ENCODE measurements around the gene TMEM184B.

Gene TMEM184B

DNA sequence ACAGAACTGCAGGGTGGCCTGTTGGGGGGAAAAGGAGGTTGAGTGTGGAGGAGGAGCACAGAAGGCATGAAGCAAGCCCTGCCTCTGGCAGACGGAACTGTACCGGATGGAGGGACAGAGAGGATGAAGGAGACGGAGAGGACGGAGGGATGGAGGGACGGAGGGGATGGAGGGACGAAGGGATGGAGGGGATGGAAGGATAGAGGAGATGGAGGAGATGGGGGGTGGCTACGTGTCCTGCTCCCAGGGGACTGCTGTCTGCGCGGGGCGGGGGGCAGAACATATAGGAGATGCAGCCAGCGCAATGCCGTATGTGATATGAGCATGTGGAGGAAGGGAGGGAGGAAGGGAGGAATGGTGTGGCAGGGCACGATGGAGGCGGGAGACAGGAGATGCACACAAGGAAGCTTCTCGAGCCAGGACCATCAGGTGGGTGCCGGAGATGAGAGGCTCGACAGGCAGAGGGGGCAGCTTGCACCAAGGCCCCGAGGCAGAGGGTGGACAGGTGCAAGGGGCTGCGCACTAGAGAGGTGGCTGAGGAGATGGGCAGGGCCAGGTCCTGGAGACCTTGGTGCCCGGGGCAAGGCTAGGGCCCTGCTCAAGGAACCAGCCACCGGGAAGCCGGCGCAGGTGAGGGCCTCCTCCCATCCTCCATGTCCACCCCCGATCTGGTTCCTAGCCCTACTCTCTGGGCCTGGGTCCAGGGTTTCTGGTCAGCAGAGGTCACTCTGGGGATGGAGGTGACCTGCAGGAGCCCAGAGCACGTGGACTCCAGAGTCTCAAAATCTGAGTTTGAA is 45.8 kb downstream of the TMEM184B start:
- DNase-seq (ENCODE audit: low spot score), result no peak

DNA sequence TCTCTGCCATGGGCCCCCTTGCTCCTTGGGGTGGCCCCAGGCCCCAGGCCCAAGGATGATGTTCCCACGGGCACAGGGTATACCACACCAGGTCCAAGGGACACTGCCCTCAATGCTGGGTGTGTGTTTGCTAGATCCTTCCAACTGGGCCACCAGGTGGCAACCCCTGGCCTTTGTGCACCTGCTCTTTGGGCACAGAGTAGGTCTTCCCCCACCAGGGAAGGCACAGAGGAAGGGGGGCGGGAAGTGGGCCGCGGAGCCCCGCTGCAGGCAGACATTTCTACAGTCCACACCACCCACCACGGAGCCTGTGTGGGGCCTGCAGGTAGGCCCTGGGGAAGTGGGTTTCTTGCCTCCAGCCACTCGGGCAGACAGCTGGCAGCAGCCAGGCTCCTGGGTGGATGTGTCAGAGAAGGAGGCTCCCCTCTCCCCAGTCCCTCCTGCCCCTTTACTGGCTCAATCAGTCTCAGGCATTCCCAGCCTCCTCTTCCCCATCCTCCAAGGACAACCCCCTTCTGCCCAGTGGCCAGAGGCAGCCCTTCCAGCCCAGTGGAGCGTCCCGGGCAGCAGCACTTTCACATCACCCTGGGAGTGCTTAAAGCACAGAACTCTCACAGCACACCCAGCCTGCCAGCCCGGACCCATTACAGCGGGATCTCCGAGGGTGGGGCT is 49.4 kb downstream of the TMEM184B start:
- no peak for DNase-seq (ENCODE audit: low spot score)

DNA sequence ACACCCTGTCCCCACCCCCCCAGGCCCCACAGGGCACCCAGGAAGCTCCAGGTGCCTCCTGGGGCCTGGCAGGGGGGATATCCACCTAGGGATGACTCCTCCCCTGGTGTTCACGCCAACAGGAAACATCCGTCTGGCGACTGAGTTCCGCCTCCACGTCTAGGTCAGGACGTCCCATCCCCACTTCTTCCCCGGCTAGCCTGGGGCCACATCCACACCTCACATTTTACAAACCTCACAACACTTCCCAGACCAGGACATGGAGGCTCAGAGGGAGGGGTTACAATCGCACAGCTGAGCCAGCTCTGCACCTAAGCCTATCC is 50.1 kb downstream of the TMEM184B start:
- no peak for DNase-seq (ENCODE audit: low spot score)

DNA sequence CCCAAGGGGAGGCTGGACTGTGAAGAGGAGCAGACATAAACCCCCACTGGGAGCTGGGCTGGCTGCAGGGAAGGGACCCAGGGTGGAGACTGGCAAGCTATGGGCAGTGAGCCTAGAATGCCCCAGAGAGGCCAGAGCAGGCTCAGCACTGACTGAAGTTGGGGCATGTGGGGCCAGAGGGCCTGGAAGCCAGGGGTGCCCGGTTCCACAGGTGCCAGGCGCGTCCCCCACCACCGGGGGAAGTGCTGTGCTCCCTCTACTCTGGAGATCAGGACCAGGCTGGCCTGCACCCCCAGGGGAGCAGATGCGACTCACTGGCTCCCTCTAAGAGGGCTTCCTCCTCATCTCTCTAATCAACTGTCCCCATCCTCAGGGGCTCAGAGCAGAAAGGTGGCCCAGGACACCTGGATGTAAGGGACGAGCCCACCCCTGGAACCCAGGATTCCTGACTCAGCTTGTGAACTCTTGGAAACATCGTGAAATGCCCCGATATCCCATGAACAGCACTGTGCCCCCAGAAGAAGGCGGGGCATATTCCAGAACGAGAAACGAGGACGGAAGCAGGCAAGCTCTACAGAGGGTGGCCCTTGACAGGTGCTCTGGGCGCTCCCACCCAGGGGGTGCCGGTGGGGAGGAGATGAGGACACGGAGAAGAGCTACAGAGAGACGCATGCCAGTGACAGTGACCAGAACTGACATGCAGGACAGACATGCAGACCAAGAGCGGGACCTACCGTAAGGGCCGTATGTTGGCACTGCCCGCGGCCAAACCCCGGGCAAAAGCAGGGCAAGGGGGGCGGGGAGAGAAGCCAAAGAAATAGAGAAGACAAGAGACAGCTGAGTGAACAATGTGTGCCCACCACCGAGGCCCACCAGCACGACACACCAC is 50.7 kb downstream of the TMEM184B start:
- DNase-seq (ENCODE audit: low spot score), result no peak

DNA sequence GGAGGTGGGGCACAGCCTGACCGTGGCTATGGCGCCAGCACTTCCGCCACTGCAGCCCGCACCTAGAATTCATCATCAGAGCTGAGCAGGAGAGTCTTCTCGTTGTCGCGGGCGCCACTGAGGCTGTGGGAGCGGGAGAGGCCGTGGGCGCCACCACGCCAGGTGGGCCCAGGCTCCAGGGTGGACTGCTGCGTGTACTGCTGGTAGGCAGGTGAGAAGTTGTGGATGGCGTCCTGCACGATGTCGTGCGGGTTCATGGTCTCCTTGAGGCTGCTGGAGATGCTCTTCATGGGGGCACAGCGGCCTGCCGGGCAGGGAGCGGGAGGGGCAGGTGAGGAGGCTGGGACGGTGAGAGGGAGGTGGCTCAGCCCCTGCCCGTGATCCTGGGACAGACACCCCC is 51.4 kb downstream of the TMEM184B start:
- no peak for DNase-seq (ENCODE audit: low spot score)

DNA sequence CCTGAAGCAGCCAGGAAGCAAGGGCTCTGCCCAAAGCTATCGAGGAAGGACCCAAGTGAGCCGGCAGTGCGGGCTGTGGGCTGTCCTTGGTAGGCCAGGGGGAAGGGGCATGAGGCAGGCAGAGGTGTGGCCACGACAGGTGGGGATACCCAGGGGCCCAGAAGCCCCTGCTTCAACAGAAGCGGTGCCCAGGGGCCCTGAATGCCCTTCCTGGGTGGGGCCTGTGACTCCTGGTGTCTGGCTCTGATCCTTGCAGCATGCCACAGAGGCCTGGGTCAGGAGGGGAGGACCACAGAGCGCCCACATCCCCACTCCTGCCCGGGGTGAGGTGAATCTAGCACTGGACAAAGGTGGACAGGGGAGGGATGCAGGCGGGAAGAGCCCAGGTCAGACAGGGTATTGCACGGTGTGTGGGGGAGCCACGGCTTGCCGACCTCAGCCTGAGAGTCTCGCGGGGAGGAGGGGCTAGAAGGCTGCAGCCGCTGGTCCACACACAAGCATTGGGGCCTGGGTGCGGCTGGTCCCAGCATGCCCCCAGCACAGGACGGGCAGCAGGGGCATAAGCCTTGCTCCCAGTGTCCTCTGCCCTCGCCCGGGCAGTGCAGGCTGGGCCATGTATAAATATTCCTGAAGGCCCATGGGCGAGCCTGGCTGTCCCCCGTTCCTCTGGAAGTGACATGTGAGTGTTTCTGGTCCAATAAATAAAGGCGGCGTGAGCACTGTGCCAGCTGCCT is 52.0 kb downstream of the TMEM184B start:
- no peak for DNase-seq (ENCODE audit: low spot score)

DNA sequence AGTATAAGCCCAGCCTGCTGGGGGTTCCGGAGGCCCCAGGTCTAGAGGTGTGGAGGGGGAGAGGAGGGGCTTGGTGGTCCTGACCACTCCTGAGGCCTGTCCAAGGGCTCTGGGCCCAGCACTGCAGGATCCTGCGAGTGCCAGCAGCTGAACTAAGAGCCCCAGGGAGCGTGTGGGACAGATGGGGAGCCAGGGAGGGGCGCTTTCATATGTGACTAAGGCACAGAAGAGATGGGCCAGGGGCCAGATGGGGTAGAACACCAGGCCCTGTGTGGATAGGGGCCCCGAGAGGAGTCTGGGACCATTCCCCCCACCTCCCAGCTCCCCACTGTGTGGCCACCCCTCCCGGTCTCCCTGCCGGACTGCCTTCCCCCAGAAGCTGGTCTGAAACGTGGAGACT is 52.6 kb downstream of the TMEM184B start:
- DNase-seq (ENCODE audit: low spot score), result no peak

DNA sequence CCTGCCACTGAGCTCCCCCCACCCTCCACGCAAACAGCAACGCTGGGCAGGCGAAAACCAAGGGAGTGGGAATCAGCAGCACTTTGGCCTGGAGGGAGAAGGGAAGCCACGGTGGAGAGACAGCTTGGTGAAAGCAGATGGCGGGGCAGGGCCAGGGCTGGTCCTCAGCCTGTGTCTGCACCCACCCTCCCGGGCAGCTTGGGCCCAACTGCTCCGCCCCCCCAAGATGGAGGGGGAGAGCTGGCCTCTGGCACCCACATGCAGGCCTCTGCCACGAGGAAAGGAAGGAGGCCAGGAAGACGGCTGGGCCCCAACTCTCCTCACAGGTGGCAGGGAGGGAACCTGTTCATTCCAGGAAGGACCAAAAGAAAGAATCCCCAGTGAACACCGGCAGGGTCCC is 53.2 kb downstream of the TMEM184B start:
- no peak for DNase-seq (ENCODE audit: low spot score)

DNA sequence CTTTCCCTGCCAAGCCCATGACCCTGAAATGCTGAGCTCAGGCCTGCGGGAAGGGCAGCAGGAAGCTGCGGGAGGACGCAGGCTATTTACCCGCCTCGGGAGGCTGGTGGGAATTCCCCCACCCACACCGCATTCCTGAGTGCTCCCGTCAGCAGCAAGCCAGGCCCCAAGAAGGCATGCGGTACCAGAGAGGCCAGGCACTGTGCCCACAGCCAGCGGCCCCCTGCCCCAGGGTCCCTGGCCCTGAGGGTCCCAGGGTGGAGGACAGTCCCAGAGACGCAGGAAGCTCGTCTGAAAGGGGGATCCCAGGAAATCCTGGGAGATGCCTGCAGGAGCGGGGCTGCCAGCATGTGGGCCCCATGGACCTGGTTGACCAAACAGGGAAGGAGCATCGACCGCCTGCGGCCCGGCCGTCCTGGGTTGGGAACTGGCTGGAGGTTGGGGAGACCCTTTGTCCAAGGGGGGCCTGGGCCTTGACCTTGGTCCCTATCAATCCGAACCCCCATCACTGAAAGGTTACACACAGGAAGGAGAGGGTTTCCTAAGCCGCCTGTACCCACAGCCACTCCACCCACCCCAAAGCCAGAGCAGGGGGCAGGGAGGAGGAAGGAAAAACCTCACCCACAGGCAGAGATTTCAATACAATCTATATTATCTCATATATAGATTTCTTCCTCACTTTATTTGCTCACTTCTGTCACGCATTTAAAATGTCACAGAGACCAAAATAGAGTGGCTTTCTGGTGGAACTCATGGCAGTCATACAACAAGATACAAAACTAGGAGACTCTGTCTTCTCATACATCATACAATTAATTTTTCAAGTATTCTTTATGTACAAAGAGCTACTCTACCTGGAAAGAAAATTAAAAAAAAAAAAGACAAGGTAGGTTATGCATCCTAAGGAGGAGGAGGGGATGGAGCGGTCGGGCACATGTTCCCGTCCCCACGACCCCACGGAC is 53.9 kb downstream of the TMEM184B start:
- DNase-seq (ENCODE audit: low spot score), result no peak

DNA sequence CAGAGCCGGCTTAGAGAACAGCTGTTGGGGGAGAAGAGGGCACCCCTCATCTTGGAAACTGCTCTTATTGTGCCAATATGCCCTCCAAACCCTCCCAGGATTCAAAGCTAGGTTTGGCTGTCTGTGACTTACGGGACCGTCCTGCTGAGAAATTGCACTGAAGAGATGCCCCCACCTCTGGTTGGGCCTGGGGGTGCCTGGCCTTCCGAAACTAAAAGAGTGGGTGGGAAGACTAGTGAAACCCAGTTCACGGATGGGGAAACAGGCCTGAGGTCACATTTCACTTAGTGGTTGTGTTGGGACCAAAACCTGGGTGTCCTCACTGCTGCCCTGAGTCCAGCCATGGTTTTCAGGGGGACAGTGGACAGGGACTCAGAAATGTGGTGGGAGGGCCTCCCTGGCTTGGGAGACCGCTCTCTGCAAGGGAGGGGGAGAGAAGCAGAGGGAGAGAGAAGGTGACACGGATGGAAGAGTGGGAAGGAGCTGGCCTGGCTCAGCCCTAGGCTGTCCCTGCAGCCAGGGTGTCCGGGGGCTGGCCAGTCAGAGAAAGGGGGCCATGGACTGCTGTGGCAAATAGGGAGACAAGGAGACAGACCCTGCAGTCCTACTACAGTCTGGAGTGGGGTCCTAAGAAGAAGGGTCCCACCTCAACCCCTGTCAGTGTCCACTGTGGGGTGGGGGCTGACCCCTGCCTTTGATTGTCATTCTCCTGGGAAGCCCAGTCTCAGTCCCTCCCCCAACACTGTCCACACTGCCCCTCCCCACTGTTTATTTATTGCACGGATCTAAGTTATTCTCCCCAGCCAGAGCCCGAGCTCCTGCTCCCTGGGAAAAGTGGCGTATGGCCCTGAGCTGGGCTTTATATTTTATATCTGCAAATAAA is 57.4 kb downstream of the TMEM184B start:
- DNase-seq (ENCODE audit: low spot score), result no peak

DNA sequence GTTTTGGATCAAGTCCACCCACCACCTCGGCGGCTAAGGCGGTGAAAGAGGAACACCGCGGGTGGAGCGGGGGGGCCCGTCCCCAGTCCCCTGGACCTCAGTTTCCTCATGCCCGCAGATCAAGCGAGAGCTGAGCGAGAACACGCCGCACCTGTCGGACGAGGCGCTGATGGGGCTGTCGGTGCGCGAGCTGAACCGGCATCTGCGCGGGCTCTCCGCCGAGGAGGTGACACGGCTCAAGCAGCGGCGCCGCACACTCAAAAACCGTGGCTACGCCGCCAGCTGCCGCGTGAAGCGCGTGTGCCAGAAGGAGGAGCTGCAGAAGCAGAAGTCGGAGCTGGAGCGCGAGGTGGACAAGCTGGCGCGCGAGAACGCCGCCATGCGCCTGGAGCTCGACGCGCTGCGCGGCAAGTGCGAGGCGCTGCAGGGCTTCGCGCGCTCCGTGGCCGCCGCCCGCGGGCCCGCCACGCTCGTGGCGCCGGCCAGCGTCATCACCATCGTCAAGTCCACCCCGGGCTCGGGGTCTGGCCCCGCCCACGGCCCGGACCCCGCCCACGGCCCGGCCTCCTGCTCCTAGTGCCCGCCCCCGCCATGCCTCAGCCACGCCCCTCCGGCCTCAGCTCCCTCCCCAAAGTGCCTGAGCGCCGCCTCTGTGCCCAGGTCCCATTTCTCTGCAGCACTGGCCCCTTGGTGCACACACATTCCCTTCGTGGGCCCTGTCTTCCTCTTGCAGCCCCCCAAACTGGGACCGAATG is 58.3 kb downstream of the TMEM184B start:
- DNase-seq (ENCODE audit: low spot score), result no peak

DNA sequence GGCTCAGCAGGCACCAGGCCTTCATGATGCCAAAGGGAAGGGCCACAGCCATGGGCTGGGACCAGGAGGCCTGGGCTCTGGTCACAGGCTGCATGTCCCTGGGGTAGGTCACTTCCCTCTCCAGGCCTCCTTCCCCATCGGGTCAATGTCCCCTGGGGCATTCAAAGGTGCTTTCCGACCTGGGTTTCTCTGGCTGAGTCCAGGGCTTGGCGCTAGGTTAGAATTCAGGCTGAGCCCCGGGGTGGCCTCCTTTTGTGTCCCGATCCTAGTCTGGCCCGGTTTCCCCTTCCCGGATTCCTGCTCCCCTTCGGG is 58.9 kb downstream of the TMEM184B start:
- no peak for DNase-seq (ENCODE audit: low spot score)

DNA sequence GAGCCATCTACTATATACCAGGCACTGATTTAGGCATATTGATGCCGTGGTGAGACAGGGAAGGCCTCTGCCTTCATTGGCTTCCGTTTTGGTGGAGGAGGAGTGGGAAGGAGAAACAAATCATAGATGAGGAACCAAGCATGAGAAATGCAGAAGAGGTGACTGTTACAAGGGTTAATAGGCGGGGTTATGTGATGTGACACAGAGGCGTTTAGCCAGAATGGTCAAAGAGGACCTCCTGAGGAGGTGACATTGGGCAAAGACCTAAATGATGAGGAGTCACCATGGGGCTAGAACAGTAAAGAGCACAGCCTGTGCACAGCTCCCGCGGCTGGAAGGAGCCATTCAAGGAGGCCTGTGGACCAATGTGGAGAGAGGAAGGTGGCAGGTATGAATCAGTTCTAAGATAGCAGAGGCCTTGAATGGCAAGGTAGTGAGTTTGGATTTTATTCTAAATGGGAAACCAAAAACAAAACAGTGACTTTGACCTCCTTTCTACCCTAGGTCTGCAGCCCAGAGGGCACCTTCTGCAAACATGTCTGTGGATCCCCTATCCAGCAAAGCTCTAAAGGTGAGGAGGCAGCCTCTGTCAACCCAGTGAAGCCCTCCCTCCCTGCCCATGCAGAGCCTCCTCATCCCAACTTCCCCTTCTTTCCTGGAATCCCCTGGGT is 59.4 kb downstream of the TMEM184B start:
- no peak for DNase-seq (ENCODE audit: low spot score)

DNA sequence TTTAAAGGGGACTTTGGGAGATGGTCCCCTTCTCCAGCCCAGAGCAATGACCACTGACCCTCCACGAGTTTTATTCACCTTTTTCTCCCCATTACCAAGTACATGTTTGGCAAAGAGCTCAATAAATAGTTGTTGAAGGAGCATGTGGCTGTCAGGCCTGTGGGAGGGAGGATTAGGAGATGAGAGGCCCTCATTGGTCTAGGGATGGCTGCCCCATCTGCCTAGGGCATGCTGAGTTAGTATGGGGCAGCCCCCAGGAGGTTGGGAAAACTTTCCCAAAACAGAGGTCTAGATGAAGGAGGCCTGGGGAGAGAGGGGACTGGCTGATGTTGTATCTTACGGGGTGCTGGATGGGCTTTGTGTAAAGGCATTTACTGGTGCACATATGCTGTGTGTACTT is 60.4 kb downstream of the TMEM184B start:
- DNase-seq (ENCODE audit: low spot score), result no peak

DNA sequence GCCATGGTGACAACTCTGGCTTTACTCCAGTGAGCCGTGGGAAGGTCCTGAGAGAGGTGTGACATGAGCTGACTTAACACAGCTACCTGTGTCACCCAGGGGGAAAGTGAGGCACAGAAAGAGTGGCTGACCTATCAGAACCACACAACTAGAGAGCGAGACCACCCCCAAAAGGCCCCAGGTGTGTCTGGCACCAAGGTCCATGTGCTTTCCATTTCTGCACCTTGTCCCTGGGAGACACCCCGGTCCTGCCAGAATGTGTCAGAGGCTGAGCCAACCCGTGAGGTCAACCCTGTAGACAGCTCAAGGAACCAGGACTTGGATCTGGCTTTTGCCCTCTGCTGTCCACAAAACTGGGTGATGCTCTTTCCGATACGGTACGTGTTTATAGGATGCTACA is 61.3 kb downstream of the TMEM184B start:
- no peak for DNase-seq (ENCODE audit: low spot score)

DNA sequence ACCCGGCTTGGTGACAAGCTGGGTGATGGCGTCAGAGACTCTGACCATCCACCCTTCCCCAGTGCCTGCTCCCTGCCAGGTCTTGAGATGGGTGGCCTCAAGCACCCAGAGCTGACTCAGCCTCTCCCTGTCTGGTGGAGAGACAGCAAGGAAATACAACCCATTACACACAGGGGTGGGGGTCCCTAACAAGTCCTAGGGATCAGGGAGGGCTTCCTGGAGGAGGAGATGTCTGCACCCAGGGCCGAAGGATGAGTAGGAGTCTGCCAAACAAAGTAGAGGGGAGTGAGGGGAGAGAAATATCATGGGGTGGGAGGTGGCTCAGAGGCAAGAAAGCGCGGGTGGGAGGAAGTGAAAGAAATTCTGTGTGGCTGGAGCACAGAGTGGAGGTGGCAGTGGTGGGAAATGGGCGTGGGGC is 64.2 kb downstream of the TMEM184B start:
- DNase-seq (ENCODE audit: low spot score), result no peak

DNA sequence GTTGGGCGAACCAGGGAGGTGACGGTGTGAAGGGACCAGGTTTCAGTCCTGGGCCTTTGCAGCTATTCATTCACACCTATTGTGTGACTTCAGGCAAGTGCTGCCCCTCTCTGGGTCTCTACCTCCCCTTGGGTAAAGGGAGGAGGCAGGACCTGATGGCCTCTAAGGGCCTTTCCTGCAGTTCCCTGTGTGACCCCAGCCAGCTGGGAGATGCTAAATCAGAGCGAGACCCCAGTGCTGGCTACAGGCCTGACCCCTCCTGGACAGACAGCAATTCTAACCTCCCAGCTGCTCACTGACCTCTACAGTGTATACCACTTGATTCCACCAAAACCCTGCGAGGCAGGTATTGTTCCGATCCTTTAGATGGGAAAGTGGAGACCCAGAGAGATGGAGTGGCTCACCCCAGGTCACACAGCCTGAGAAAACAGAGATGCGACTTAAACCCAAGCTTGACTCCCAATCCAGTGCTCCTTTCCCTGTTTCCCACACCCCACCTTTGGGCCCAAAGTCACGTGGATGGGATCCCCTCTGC is 64.8 kb downstream of the TMEM184B start:
- DNase-seq (ENCODE audit: low spot score), result no peak

DNA sequence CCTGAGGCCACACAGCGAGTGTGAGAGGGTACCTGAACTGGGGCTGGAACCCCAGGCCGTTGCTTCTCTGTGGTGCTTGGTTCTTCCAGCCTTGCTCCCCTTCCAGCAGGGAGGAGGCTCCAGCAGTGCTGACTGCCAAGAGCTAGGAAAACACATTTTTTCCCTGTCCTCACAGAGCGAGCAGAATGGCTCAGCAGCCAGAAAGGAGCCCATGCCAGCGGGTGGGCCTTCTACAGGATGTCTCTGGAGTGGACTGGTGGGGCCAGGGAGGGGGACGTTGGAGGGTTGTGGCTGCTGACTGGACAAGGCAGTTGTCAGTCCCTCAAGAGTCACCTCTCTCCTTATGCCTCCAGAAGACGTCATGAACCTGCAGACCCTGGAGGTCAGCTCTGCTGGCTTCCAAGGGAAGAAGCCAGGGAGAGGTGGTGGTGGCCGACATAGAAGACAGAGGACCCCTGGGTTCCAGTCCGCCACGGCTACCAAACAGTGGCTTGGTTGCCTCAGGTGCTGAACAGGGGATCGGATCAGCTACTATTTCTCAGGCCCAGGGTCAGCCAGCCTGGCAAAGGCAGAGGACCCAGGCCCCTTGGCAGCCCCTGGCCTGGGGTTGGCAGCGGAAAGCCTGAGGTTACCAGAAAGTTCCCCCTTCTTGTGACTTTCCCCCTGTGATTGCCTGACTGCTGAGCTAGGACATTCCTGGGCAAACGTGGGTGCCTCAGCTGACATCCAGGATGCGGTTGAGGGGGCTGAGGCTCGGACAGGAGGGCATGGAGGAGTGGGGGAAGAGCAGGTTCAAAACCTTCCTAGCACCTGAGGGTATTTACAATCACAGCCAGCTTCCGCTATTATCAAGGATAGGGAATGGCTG is 67.3 kb downstream of the TMEM184B start:
- DNase-seq (ENCODE audit: low spot score), result no peak

Data from putamen (tissue), 1 donor.